ENCODE measurements around the gene SPOCK2.

- no peak for TF ChIP-seq ZNF561 (tag by site-specific recombination; IDR thresholded peaks at IDR 0.05; ENCODE audit: borderline replicate concordance)
- no peak for TF ChIP-seq ZNF449 (tag by site-specific recombination; IDR thresholded peaks at IDR 0.05)
- no peak for TF ChIP-seq CTCF (tag by site-specific recombination; IDR thresholded peaks at IDR 0.05)
- no peak for TF ChIP-seq PRDM10 (tag by site-specific recombination; IDR thresholded peaks at IDR 0.05)
- no peak for TF ChIP-seq ZNF350 (tag by site-specific recombination; IDR thresholded peaks at IDR 0.05)
- no peak for TF ChIP-seq ZNF558 (tag by site-specific recombination; IDR thresholded peaks at IDR 0.05)
- no peak for TF ChIP-seq ZBTB11 (tag by site-specific recombination; conservative IDR thresholded peaks at IDR 0.05; ENCODE audit: low read depth)
- no peak for TF ChIP-seq ZNF639 (tag by site-specific recombination; IDR thresholded peaks at IDR 0.05)
- TF ChIP-seq TCF7L2 (IDR thresholded peaks at IDR 0.05; ENCODE audit: borderline replicate concordance, low read depth, low read length), result no peak
- no peak for TF ChIP-seq BCL11A (tag by site-specific recombination; IDR thresholded peaks at IDR 0.05; ENCODE audit: low read depth)
These were observed 32.2 kb downstream of the SPOCK2 start for GRCh38 chr10:72056113-72056512.
